T-helper 1 cell treated with Interleukin-12 subunit alpha and Interleukin-12 subunit beta and Interleukin-4 antibody, amounts not matched to agents 30 ng/mL and 1 ng/mL, for 36 hours (primary cell): Measurements from ENCODE around the gene CPNE1. TPM values are rescaled to one million over a fixed set of nuclear protein-coding genes. Genes with fewer than 3 reads are reported as not detected.
"Not testable (repeated sequence)": the region's sequence is repeated elsewhere in the genome, so short reads cannot be mapped to it uniquely, and the experiment has no call there.

Experiments used
- intact Hi-C: fragments of 100-400 bp; cut with micrococcal nuclease; formaldehyde crosslinking; loops from one replicate; pipeline ENCODE4 v1.15.1; 2024
- total RNA-seq: library from RNA; stranded (reverse); gene quantifications from 2 replicates; pipeline ENCODE4 v1.2.3, GENCODE V29; 2022

Gene CPNE1
- total RNA-seq, 1 donor from 2014 or later = 276 TPM

DNA sequence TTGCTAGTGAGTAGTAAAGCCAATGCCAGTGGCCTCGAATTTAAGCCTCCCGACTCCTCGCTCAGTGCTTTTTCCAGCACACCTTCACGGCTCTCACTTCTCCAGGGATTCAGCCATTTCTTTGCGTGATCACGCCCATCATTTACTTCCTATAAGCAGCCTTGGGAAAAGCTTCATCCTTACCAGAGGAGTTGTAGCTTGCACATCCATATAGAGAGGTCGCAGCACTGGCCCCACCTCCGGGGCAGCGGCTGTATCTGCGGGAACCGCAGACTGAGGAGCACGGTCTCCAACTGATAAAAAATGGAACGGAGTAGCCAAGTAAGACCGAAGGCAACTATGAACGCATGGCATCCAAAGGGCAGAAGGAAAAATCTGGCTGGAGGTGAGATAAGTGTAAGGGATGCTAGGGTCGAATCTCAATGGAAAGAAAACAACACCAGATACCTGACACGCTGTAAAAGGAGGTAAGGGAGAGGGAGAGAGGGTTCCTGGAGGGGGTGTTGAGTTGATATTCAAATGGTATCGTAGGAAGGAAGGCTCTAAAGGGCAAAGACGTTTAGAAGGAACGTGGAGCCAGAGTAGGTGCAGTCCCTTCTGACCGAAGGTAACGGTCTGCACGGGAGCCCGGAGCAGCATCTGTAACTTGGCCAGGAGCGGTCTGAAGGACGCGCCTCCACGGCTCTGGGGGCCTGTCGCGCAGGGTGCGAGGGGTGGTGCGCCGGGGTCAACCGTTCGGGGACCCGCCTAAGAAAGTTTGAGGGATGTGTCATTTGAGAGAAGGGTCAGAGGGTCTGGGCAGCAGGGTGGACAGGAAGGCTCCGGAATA, 33.8 kb upstream of the CPNE1 start:
- intact Hi-C loops = loop anchor here (1.0 to 2.0 kb wide), 10 partner anchors 34 to 256 kb away; partner anchors contain the start of genes CEP250, CPNE1, RBM12 and RBM39

DNA sequence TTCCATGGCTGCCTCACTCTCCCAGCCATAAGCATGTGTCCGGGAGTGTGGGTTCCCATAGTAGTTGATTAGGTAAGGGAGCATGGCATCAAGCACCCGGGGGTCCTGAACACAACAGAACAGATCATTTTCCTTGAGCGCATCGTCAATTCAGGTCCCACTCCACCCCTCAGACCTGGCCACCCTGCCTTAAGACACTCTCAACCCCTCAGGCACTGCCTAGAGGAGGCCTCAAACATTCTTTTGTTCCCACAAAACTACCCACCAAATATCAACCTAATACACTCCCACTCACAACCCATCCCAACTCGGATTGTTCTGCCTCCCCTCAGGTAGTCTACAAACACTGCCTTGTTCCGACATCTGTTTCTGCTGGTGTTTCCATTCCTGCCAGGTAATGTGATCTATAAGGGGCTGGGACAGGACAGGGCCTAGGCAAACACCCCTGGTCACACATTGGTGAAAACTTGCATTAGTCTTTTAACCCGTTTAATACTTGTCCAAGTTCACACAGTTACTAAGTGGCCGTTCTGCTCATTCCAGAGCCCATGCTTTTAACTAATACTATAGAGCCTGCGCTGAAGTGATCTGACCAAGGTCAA, 33.1 kb upstream of the CPNE1 start:
- intact Hi-C loops = loop anchor here (2.0 kb wide), 2 partner anchors 187 to 243 kb away; partner anchors contain the start of gene CEP250

DNA sequence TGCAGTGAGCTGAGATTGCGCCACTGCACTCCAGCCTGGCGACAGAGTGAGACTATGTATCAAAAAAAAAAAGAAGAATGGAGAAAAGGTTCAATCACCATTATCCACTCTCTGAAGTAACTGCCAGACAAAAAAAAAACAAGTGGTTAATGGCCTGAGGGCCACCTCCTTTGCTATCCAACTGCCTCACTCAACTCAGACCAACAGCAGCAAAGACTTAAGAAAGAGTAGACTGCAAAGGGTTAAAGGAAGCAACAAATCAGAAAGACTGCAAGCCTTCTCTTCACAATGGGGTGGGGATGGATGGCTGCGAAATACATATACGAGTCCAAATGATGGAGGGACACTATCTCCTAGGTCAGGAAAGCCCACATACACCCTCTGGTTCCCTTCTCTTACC, 31.3 kb upstream of the CPNE1 start:
- intact Hi-C loops = no loop called here

DNA sequence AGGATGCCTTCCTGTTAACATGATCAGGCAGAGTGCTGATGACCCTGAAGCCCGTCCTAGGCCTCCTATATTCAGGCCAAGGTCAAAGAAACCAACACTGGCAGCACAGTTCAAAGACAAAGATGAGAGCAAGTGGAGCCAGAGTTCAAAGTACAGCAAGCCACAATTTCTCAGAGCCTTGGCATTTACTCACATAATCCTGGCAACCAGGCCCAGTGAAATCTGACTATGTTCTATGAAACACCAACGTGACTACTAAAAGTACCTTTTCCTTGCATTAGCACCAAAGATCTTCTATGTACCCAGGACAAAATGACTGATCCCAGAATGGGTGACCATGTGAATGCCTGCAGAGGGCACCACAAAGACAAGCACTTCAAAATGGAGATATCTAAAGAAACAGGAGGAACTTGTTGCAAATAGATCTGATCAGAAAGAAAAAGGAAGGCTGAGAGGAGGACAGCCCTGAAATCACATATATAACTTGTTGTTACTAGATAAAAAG, 30.6 kb upstream of the CPNE1 start:
- intact Hi-C loops = no loop called here

DNA sequence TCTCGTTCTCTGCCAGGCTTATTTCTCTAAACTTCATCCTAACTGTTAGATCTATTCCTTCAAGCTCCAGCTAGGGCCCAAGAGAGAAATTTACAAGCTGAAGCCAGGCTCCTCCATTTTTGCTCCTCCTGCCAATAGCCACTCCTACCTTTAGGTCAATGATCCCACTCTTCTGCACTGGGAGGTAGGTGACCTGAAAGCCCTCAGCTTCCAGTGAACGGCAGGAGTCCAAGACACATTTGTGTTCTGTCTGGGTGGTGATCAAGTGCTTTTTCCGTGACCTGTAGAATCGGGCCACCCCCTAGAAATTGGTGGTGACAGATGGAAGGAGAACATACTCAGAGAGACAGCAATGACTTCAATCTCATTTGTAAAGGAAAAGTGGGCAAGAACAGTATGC, 25.6 kb upstream of the CPNE1 start:
- intact Hi-C loops = no loop called here

DNA sequence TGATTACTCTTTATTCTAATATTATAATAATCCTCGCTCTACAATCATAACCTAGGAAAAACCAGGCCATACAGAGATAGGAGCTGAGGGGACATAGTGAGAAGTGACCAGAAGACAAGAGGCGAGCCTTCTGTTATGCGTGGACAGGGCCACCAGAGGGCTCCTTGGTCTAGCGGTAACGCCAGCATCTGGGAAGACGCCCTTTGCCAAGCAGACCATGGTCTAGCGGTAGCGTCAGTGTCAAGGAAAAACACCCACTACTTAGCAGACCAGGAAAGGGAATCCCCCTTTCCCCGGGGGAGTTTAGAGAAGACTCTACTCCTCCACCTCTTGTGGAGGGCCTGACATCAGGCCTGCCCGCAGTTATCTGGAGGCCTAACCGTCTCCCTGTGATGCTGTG, 22.2 kb upstream of the CPNE1 start:
- intact Hi-C loops = not testable (repeated sequence)

DNA sequence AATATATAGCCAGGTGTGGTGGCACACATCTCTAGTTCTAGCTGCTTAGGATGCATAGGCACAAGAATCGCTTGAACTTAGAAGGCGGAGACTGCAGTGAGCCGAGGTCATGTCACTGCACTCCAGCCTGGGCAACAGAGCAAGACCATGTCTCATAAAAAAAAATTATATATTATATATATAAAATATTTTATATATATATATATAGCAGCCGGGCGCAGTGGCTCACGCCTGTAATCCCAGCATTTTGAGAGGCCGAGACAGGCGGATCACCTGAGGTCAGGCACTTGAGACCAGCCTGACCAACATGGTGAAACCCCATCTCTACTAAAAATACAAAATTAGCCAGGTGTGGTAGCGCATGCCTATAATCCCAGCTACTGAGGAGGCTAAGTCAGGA, 20.7 kb upstream of the CPNE1 start:
- intact Hi-C loops = not testable (repeated sequence)

DNA sequence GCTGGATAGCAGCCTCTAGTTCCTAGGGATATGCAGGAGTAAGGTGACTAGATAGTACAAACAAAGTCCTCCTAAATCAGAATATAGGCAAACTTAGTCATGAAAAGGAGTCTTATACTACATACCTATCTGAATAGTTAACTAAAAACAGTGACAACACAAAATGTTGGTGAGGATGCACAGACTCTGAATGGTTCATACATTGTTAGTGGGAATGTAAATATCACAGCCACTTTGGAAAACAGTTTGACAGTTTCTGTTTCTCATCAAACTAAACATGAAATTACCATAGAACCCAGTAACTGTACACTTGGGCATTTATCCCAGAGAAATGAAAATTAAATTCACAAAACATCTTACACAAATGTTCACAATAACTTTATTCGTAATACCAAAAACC, 17.3 kb upstream of the CPNE1 start:
- intact Hi-C loops = no loop called here

DNA sequence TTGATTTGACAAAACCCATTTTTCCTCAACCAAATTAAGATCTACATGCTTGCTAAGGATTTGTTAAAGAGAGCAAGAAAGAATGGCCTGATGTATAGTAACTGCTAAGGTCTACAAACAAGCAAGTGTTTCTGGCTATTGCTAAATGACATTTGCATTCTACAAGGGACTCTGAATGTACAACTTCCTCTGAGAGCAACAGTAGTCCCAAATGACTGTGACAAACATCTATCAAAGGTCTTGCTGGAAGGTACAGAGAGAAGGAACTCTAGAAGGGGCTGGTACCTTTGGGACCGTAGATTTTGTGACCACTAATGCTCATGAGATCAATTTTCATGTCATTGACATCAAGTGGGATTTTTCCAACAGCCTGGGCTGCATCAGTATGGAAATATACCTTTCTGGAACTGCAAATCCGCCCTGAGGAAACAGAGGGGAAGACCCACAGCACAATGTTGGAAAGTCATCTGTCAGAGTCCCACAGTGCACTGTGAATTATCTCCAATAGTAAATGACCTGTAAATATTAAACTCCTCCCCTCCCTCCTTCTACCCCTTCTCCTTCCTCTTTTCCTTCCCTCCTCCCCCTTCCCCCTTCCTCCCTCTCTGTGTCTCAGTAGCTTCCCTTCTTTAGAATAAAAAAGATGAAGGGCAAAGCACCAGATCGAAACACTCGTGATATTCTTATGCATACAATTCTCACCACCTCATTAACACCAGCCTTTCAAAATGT, 15.9 kb upstream of the CPNE1 start:
- intact Hi-C loops = no loop called here

DNA sequence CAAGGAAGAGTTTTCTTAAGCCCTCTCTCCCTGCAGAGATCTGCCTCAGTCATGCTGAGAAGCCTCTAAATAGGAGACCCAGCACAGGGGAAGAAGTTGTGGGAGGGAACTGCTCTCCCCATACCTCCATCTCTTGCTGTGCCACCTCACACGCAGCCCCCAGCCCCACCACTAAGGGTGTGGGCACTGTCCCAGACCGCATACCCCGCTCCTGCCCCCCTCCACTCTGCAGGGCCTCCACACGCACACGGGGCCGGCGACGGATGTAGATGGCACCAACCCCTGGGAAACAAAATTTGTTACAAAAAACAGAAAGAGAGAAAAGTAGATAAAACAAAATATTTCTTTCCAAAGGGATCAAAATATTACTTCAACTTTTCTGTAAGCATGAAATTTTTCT, 10.2 kb upstream of the CPNE1 start:
- intact Hi-C loops = no loop called here

DNA sequence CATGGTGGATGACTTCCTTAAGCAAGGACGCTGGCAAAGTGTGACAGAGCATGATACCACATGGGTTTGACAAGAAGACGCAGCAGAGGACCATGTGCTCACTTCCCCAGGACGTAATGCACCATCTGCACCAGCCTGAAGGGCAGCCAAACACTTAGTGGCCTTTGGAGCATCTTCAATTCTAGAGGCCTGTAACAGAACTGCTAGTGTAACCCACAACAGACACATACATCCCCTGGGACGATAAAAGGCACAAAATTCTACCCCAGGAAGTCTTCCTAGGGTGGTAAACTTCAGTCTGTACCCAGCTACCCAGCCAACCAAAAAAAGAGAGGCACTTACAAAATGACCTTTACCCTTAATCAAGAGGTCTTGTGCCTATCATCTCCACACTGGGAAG, 9.2 kb upstream of the CPNE1 start:
- intact Hi-C loops = no loop called here

DNA sequence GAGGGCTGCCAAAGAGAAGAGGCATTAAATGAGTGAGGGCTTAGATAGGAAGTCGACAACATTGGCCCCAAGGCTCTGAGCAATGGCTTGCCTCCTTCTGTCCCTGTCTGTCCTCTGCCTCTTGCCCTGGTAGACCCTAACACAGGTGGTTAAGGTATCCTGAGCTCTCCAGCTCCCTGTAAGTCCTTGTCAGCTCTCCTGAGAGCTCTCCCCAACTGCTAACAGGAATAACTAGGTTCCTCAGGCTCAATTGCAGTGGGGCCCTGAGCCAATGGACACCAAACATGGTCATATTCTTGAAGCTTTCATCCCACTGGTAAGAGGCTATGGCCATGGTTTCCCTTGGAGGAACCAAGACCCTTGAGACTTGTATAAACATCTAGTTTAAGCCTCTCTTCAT, 5.0 kb upstream of the CPNE1 start:
- intact Hi-C loops = loop anchor here (5.0 to 10.0 kb wide), 2 partner anchors 385 to 522 kb away; partner anchors contain the start of genes EDEM2 and EIF6

DNA sequence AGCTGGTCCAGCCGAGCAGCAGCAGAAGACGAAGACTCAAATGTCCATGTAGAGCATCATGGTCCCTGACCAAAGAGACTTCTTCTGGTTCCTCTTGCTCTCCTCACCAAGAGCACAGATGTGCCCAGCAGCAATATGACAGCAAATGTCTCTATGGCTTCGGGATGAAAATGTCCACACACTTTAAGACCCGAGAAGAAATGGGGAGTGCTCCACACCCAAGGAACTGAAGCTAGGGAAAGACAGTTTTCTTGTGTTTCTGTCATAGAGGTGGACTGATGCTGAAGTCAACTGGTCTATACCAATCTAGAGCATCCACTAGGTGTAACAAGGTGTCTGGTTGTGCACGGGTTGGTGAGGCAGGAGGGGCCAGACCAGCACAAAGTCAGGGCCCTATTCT, 4.5 kb upstream of the CPNE1 start:
- intact Hi-C loops = loop anchor here (5.0 to 10.0 kb wide), 2 partner anchors 384 to 522 kb away; partner anchors contain the start of genes EDEM2 and EIF6

DNA sequence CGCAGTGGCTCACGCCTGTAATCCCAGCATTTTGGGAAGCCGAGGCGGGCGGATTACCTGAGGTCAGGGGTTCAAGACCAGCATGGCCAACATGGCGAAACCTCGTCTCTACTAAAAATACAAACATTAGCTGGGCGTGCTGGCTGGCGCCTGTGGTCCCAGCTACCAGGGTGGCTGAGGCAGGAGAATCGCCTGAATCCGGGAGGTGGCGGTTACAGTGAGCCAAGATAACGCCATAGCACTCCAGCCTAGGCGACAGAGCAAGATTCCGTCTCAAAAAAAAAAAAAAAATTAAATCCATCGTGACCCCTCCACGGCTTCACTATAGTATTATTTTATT, 1.2 kb upstream of the CPNE1 start:
- intact Hi-C loops = loop anchor here (1.0 to 10.0 kb wide), 7 partner anchors 9 to 519 kb away; partner anchors contain the start of genes CEP250, EDEM2, EIF6 and ERGIC3

DNA sequence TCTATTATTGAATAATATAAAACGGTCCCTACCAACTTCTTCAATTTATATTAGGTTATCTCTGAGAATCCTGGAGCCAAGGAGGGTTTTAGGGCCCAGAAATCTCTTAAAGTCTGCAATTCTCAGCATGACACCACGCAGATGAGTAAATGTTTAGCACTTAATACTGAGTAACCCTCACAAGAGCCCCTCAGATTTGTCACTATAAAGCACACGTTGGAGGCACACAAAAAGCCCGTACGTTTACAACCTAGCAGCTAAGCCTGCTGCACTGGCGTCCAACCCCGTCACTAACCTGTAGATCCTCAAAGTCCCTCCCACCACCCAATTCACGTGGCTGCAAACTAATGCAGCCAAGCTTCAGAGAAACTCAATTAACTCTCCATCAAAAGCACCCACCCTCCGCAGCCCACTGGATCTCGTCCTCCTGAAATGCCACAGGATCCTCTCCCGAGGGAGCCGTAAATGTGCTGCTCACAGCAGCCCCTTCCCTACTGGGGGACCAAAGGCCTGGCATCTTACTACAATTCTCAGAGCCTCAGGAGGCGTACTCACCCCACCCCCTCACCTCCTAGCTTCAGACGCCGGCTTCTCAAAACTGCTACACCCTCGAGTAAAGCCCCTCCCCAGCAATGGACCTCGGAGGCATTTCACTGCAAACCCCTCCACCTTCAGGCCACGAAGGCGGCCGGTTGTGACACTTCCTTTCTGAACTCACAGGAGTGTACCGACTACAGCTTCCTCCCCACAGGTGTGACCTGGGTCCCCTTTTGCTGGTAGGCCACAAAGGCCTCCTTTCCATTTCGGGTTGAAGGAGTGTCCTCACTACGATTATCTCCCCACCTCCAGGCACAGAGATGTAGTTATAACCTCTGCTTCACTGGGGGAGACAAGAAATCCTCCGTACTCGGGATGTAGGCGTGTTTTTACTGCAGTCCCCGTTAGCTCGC, 909 bp downstream of the CPNE1 start:
- intact Hi-C loops = loop anchor here (1.0 to 10.0 kb wide), 9 partner anchors 36 to 379 kb away; partner anchors contain the start of genes CEP250, EIF6, NFS1 and PHF20

DNA sequence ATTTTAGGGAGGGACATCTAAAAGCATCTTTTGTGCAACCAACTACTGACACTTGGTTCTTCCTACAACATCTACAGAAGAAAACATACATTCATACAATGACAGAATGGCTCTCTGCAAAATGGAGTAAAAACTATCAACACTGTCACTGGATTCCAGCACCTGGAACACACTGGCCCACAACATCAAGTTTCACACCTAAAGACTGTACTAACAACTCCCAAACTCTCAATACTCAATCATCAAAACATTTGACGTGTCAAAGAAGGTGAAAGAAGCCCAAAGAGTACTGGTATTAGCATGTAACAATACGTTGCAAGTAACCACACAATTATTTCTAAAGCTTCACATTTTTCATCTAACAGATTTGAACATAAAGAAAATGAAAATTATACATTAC, 2.1 kb downstream of the CPNE1 start:
- intact Hi-C loops = loop anchor here (10.0 kb wide), 1 partner anchor 378 kb away; the partner anchor contains the start of gene EIF6

DNA sequence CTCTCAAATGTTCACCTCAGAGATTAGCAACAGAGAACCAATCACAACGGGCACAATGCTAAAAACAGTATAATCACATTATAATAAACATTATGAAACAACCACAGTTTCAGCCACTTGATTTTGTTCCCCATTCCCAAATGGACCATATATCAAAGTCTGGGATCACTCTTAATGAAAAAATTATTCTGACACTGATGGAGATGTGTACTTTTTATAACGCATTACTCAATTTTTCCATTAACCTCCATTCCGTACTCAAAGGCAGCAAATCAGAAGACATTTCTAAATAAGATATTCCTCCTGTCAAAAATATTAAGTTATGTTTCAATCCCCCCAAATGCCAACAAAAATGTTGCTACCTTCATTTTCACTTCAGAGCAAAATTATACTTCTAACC, 2.8 kb downstream of the CPNE1 start:
- intact Hi-C loops = loop anchor here (1.0 to 10.0 kb wide), 3 partner anchors 43 to 377 kb away; partner anchors contain the start of gene EIF6

DNA sequence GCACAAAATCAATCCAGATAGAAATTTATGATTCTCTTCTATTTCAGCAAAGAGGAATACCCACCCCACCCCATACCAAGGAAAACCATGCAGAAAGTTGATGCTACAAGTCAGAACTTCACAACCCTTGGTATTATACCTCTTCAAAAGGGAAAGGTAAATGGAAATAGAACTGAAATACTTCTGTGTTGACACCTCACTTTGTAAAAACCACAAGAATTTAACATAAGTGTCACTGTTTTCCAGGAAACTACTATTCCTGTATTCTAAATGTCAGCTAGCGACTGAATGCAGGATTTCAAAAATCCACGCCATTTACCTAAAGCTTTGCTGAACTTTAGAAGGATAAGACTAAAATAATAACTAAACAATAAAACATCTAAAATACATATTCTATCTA, 3.6 kb downstream of the CPNE1 start:
- intact Hi-C loops = loop anchor here (1.0 to 10.0 kb wide), 3 partner anchors 42 to 376 kb away; partner anchors contain the start of gene EIF6

DNA sequence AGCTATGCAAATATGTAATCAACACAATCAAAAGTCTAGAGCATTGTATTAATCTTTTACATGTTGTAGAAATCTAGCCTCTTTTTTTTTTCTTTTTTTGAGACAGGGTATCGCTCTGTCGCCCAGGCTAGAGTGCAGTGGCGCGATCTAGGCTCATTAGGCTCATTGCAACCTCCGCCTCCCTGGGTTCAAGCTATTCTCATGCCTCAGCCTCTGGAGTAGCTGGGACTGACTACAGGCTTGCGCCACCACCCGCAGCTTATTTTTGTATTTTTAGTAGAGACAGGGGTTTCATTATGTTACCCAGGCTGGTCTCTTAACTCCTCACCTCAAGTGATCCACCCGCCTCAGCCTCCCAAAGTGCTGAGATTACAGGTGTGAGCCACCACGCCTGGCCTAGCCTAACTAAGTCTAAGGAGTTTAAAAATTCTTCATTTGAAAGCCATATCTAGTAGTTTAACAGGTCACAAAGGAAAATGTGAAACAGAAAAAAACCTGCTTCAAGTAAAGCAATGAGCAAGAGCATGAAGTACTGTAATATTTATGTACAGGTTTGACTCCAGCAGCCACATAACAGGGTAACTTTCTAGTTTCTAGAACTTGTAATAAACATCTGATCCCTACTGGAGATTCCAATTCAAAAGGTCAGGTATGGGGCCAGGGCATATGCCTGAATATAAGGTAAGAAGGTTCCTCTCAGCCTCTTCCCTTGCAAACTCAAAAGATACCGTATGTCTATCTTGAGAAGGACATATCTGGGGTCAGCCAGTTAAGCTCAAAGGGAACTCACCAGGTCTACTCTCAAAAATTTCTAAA, 4.4 kb downstream of the CPNE1 start:
- intact Hi-C loops = loop anchor here (10.0 kb wide), 1 partner anchor 376 kb away; the partner anchor contains the start of gene EIF6
